ENCODE measurements around the gene GDAP1L1.

Gene GDAP1L1

GRCh38 chr20:44208770-44209169 lies 38.3 kb upstream of the GDAP1L1 start:
- peak overlapping the region; percentile 81 for H3K4me3 ChIP-seq (replicated peaks; ENCODE audit: low read depth, low read length)
- no peaks in the 10 kb centered on the region for H3K27me3 ChIP-seq (replicated peaks; ENCODE audit: control insufficient read depth, insufficient read depth, low read length)
- no peak for DNase-seq (ENCODE audit: extremely low read depth, insufficient read length)
- no peaks in the 10 kb centered on the region; the same call in none of the 2 replicates for H3K36me3 ChIP-seq (ENCODE audit: control insufficient read depth, insufficient read depth, low read length)
- TF ChIP-seq CTCF (IDR thresholded peaks at IDR 0.05; ENCODE audit: insufficient read depth, low read length, poor library complexity, severe bottlenecking) = no peak

GRCh38 chr20:44209686-44210405 lies 37.3 kb upstream of the GDAP1L1 start:
- H3K27me3 ChIP-seq (replicated peaks; ENCODE audit: control insufficient read depth, insufficient read depth, low read length) = no peaks in the 10 kb centered on the region
- no peak for TF ChIP-seq CTCF (IDR thresholded peaks at IDR 0.05; ENCODE audit: insufficient read depth, low read length, poor library complexity, severe bottlenecking)
- no peak for DNase-seq (ENCODE audit: extremely low read depth, insufficient read length)
- H3K36me3 ChIP-seq (ENCODE audit: control insufficient read depth, insufficient read depth, low read length) = no peaks in the 10 kb centered on the region; the same call in none of the 2 replicates
- H3K4me3 ChIP-seq (replicated peaks; ENCODE audit: low read depth, low read length) = peak overlapping the region; percentile 81

- DNase-seq (ENCODE audit: extremely low read depth, insufficient read length) = peak; percentile 97
- Histone ChIP-seq H3K27me3 (replicated peaks; ENCODE audit: control insufficient read depth, insufficient read depth, low read length) (no peaks in the 10 kb centered on the region), H3K36me3 (ENCODE audit: control insufficient read depth, insufficient read depth, low read length) (no peaks in the 10 kb centered on the region; the same call in 1 of the 2 replicates), H3K4me3 (replicated peaks; ENCODE audit: low read depth, low read length) (peak within 1 kb of the TSS; percentile 81)
- no peak for TF ChIP-seq CTCF (IDR thresholded peaks at IDR 0.05; ENCODE audit: insufficient read depth, low read length, poor library complexity, severe bottlenecking)
Observed at GRCh38 chr20:44210406-44211176, 36.5 kb upstream of the GDAP1L1 start, which contains the start of gene OSER1. Gene OSER1 (minus strand): TSS chr20:44210771. CDS start chr20:44206957, 3,814 bp downstream.

- no peak for DNase-seq (ENCODE audit: extremely low read depth, insufficient read length)
- no peak for TF ChIP-seq CTCF (IDR thresholded peaks at IDR 0.05; ENCODE audit: insufficient read depth, low read length, poor library complexity, severe bottlenecking)
Observed at GRCh38 chr20:44211177-44212039, 35.7 kb upstream of the GDAP1L1 start.

GRCh38 chr20:44212792-44213191 lies 34.3 kb upstream of the GDAP1L1 start:
- H3K36me3 ChIP-seq (ENCODE audit: control insufficient read depth, insufficient read depth, low read length) = no peaks in the 10 kb centered on the region
- no peak overlapping the region for H3K4me3 ChIP-seq (replicated peaks; ENCODE audit: low read depth, low read length)
- no peaks in the 10 kb centered on the region for H3K27me3 ChIP-seq (replicated peaks; ENCODE audit: control insufficient read depth, insufficient read depth, low read length)
- no peak for DNase-seq (ENCODE audit: extremely low read depth, insufficient read length)
- no peak for TF ChIP-seq CTCF (IDR thresholded peaks at IDR 0.05; ENCODE audit: insufficient read depth, low read length, poor library complexity, severe bottlenecking)

More at GRCh38 chr20:44211177-44212039, 35.7 kb upstream of the GDAP1L1 start:
- Histone ChIP-seq H3K27me3 (replicated peaks; ENCODE audit: control insufficient read depth, insufficient read depth, low read length) (no peaks in the 10 kb centered on the region), H3K36me3 (ENCODE audit: control insufficient read depth, insufficient read depth, low read length) (no peaks in the 10 kb centered on the region), H3K4me3 (replicated peaks; ENCODE audit: low read depth, low read length) (peak overlapping the region; percentile 81)

Data from GM06990 (cell line).